DMS79 (cell line): Measurements from ENCODE around the gene ENTHD1.
A peak's percentile ranks its signal among the peaks of the same experiment; 100 is the strongest.
"Not testable (repeated sequence)": the region's sequence is repeated elsewhere in the genome, so short reads cannot be mapped to it uniquely, and the experiment has no call there.

Experiments used
- DNase-seq: peaks from one replicate; lab custom pipeline; 2025; lab: John Stamatoyannopoulos, UW

Gene ENTHD1

DNA sequence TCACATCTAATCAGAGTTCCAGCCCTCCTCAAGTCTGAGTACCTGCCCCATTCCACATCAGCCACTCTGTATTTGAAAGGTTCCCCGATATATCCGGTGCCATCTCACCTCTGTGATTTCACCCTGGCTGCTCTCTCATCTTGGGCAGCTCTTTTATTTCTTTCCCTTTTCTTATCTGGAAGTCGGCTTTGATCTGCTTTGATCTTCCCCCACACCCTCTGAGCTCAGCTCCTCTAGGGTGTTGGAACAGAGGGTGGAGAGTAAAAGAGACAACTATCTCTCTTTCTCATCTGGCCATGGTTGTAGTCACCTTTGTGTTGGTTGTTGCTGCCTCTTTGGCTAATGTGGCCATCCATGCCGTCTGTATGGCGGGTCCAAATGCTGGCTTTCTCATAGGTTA is 108.3 kb downstream of the ENTHD1 start:
- DNase-seq: no peak

DNA sequence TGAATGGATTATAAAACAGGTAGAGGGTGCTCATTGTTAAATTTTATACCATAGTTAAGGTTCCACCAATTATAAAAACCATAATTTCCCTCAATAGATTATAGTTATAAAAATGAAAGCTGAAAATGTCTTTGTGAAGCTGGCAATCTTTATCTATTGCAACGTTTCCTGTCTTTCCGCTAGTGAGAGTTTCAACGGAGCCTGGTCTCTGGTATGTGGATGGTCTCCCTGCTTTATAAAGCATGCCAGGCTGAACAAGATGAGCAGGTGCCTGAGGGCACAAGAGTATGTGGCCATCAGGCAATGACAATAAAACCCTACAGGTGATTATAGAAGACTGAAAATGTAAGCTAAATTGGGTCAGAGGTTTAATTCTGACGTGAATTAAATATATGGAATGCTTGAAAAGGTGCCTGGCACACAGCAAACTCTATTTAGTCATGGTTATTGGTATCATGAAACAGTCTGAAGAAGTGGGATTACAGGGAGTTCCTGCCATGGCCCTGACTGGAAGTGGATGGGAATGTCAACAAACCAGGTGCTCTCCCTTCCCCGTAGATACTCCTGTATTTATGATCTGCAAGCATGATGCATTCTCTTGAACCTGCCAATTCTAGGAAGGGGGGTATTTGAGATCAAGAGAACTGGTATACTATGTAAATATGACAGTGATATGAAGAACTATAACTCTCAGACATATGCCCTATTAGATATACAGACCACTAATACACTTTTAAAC is 115.7 kb downstream of the ENTHD1 start:
- DNase-seq: no peak

DNA sequence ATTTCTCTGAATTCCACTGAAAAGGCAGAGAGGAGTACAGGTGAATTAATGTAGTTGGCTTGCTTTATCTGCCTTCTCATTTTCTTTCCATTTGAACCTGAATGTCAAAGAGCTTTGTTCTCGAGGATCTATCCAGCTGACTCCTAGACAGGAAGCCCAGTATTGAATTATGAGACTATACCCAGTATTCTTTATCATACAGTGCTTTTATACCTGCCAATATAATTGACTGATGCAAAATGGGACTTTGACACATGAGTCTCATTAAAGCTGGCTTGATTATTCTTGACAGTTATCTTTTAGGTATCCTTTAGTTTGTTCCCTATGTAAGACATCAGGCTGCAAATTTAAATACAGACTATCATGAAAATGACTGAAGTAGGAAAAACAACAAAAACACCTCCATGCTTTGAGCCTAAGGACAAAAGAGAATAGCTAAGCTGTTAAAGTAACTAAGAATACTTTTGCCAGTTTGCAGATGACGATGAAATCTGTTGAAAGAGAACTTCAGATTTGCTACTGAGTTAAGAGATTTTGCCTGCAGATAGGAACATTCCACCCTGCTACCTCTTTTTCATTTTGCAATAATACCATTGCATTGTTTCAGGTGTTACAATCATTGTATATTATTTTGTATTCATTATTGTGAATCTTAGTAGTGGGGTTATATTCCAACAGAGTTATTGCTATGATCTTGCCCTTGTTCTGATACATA is 117.1 kb downstream of the ENTHD1 start:
- no peak for DNase-seq

DNA sequence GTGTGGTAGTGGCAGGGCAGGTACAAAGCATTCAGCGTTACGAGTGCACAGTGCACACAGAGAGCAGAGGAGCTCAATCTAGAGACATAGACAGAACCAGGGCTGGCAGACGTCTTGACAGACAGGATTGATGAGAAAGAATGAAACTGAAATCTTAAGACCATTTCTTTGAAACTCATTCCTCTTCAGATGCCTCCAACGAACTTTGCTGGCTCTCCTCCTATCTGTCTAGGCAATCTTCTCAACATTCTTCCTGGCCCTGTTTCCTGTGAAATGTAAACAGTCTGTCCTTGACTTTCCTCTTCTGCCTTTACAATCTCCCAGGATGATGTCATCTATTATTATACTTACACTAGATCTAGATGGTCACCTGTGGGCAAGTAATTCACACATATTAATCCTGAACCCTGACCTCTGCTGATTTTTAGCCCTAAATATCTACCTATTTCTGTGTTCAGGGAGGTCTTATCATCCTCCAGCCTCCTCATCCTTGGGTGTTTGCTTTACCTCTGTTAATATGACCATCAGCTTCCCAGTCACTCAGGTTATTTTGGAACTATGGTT is 119.5 kb downstream of the ENTHD1 start:
- DNase-seq: no peak

DNA sequence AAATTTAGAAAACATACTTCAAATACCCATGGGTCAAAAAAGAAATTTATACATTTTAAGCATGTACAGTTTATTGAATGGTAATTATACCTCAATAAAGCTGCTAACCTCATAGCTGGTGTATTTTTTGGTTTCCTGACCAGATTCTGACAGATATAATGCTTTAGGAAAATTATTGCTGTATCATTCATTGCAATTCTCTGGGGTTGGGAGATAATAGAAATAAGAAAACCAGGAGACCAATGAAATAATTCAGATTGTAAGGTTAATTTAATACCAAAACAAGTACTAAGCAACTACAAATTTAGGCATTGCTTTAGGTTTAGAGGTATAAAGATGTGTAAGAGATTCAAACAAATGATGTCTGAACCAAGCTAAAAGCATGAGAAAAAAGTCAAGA is 120.1 kb downstream of the ENTHD1 start:
- DNase-seq: no peak

DNA sequence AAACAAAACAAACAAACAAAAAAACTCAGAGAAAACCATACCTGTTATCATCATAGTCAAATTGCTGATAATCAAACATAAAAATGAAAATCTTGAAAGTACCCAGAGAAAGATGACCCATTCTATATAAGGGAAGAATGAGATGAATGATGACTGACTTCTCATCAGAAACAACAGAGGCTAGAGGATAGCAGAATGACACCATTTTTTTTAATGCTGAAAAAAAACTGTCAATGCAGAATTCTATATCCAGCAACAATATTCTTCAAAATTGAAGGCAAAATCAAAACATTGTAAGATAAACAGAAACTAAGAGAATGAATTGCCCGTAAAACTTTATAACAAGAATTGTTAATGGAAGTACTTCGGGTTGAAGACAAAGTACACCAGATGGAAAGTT is 122.1 kb downstream of the ENTHD1 start:
- no peak for DNase-seq

DNA sequence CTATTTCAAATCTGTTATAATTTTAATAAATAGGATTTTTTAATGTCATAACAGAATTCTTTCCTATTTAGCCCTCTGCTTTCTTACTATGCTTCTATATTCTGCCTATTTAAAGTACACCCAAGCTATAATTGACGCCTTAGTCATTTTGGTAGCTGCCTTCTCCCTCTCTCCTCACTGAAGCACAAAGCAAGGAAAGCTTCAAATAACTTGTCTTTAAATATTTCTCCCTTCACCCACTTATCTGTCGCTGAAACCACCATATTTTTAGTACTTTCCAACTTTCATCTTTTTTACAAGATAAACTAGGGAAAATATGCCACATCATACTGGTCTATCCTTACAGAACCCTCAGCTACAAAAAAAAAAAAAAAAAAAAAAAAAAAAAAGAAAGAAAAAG is 127.9 kb downstream of the ENTHD1 start:
- DNase-seq: no peak

DNA sequence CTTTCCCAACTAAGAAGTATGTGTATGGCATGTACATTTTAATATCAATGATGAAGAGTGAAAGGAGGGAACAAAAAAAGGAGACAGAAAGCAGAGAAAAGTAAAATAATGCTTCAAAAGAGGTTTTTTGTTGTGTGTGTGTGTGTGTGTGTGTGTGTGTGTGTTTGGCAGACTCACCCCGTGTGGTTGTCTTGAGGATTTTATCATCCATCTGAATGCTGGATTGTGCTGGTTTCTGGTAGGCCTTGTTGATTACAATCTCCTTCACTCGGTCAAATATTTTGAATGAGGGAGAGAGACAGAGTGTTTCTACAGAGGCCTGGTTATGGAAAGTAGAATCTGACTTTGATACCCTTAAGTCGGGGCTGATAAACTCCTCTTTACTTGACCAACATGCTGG is 128.5 kb downstream of the ENTHD1 start:
- no peak for DNase-seq

DNA sequence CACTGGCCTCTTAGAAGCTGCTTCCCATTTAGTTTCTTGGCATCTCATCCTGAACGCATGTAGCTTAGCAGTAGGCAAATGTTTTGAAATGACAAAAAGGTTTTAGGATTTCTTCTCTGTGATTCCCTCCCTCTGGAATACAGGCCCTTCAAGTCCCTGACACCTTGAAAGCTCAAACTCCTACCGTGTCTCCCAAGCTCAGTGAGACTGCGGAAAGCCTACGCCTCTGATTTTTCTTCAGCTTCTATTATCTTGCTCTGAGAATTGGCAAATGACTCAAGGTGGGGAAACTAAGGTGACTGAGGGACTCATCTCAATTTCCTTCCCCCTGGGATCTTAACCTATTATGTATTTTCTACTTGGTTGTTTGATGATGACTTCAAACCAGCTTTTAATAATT is 130.3 kb downstream of the ENTHD1 start:
- no peak for DNase-seq

DNA sequence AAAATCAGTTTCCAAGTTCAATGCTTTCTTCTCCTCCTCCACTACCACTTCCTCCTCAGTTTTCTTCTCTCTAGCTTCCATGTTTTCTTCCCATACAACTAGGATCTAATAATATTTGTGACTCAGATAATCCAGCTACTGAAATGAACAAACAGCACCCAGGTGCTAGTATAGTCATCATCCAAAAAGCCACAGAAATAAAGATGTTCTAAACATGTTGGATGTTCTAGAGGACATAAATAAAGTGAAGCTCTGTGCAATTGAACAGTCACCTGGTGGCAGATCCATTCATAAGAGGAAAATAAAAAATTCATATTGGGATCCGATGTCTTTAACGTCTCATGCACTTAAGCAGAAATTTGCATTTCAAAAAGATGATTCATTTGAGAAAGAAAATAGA is 142.8 kb downstream of the ENTHD1 start:
- no peak for DNase-seq

DNA sequence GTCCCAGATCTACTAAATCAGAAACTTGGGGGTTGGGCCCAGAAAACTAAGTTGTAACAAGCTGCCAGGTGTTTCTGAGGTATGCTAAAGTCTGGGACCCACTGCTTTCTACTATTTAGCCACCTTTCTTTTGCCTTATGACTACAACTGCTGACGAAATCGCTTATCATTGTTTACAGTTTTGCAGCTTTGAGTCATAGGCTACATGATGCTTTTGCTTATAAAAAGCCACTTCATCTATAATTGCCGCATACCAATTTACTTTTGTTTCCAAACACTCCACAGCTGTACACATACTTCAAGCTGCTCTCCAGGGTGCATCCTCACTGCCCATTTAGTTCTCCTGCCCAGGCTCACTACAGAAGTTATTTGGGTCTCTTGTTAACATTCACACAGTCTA is 144.7 kb downstream of the ENTHD1 start:
- peak; percentile 70 for DNase-seq

DNA sequence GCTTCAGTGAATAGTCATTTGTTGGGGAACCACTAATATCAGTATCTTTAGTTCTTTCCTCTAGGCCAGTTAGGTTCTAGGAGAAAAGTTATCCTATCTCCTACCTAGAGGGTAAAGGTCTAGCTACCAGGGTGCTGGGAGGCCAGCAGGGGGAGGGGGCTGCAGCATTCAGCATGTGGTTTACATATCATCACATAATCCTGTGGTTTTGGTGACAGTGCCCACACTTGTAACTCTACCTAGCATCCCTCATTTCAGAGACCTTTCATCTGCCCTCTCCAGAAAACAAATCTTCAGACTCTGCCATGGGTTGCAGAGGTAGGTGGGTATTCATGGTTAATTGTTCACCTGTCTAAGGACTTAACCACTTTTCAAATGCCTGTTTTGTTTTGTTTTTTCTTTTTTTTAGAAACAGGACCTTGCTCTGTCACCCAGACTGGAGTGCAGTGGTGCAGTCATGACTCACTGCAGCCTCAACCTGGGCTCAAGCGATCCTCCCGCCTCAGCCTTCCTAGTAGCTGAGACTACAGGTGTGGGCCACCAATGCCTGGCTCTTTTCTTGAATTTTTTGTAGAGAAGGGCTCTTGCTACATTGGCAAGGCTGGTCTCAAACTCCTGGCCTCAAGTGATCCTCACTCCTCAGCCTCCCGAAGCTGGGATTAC is 146.8 kb downstream of the ENTHD1 start:
- no peak for DNase-seq

DNA sequence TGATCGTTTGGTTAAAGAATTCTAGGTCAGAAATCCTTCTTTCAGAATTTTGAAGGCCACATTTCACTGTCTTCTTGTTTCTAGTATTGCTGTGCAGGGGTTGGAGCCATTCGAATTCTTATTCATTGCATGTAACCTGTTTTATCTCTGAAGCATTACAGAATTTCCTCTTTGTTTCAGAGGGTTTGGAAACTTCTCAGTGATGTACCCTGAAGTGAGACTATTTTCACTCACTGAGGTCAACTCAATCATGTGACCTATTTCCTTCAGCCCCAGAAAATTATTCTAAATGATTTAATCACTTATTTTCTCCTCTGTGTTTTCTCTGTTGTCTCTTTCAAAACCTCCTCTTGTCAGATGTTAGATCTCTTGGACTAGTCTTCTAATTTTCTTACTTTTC is 147.8 kb downstream of the ENTHD1 start:
- DNase-seq: no peak

DNA sequence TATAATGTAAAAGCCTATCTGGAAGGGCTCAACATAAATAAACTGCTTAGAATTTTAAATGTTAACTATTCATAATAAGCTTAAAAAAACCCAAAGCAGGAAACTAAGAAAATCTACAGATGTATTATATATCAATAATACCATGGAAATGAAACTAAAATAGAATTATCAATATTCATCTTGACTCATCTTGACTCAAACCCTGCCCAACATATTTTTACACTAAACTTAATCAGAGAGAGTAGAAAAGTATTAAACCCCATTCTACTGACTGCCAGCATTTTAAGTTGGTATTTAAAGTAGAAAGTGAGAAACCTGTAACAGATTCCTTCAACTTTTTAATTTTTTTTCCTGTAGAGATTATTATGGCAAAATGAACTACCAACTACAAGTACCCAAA is 149.2 kb downstream of the ENTHD1 start:
- DNase-seq: no peak

DNA sequence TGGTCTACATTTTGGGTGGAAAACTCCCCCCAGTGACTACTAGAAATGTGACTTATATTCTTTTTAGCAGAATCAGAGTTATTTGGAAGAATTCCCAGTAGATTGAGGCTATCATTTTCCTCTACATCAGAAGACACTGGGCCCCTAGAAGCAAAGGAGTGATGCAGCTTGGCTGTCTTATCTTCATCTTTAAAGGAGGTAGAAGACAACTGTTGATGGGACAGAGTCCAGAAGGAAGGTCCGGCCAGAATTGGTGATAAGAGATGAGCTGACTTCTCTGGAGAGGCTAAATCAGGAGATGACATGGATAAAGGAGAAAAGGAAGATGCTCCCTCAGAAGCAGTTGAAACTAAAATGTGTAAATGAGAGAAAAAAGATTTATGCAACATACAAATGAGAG is 149.6 kb downstream of the ENTHD1 start:
- DNase-seq: no peak

DNA sequence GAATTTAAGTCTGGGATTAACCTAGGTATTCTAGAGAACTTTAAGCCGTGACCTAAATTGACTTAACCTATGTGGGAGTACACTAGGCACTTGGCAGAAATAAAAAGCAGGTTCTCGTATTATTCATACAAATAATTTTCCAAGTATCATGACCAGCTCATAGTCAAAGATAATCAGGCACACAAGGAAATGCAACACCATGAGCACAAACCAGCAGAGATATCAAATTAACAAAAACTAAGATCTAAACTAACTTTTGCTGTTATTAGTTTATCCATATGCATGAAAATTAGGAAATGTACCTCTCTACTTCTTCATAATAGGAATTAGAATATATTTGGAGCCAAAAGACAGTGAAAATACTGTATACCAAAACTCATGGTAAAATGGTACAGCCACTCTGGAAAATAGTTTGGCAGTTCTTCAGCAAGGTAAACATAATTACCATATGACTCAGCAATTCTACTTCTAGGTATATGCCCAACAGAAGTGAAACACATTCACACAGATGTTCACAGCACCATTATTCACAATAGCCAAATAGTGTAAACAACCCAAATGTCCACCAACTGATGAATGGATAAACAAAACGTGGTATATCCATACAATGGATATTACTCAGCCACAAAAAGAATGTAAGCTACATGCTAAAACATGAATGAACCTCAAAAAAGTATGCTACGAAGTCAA is 154.1 kb downstream of the ENTHD1 start:
- DNase-seq: no peak

DNA sequence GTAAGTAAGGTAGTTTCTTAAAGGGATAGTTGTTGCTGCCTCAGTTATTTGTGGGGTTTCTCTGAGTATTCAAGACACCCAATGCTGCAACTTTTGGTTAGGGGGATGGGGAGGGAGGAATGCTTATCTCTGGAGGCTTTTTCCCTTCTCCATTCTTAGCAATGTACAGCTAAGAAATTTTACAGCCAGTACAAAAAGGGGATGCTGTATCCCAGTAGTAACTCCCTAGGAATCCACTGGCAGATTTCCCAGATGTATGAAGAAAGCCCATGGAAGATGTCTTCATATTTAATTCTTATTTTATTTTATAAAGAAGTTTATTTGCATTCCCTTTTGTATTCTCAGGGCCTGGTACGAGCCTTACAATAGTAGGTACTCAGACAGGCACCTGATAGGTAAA is 154.8 kb downstream of the ENTHD1 start:
- no peak for DNase-seq

DNA sequence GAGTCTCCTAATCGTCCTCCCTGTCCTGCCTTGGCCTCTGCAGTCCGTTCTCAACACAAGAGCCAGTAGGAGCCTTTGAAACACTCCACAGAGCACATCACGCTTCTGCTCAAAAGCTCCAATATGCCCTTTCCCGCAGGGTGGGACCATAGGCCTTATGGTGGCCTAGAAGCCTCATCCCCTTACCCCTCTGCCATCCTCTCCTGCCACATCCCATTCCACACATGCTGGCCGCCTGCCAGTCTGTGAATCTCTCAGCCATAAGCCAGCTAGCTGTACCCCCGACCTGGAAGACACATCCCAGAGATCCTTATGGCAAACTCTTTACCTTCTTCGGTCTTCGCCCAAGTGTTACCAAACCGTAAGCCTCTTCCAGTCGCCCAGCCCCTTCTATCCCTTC is 157.8 kb downstream of the ENTHD1 start:
- no peak for DNase-seq

DNA sequence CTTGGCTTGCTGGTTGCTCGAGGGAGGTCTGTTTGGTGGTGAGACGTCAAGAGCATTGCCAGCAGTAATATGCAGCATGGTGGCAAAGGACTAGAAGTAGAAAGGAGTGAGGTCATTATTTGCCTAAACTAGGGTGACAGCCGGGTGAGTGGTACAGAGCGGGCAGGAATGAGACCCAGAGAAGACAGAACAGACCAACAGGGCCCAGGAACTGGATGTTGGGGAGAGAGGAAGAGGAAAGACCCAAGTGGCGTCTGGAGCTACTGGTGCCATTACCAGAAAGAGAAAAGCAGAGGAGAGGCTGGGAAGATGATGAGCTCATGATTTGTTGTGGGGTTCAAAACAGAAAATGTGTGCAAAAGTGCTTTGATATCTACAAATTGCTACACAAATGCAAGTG is 158.7 kb downstream of the ENTHD1 start:
- DNase-seq: no peak

DNA sequence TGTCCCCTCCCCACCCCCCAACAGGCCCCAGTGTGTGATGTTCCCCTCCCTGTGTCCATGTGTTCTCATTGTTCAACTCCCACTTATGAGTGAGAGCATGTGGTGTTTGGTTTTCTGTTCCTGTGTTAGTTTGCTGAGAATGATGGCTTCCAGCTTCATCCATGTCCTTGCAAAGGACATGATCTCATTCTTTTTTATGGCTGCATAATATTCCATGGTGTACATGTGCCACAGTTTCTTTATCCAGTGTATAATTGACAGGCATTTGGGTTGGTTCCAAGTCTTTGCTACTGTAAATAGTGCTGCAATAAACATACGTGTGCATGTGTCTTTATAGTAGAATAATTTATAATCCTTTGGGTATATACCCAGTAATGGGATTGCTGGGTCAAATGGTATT is 159.5 kb downstream of the ENTHD1 start:
- DNase-seq: not testable (repeated sequence)

DNA sequence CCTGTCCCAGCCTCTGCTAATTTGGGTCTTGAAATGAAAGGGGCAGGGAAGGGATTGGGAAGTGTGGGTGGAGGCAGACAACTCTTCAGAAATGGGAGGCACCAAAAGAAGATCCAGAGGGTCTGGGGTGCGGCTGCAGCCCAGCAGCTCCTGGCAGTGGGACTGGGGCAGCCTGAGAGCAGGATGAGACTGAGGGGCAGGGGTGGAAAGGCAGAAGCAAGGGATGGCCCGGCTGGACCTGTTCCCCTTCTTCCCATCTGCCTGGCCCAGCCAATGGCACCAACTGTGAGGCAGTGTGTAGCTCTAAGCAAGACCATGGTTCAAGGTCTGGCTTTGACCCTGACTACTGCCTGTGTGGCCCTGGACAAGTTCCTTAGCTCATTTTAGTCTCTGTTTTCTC is 160.4 kb downstream of the ENTHD1 start:
- DNase-seq: no peak

DNA sequence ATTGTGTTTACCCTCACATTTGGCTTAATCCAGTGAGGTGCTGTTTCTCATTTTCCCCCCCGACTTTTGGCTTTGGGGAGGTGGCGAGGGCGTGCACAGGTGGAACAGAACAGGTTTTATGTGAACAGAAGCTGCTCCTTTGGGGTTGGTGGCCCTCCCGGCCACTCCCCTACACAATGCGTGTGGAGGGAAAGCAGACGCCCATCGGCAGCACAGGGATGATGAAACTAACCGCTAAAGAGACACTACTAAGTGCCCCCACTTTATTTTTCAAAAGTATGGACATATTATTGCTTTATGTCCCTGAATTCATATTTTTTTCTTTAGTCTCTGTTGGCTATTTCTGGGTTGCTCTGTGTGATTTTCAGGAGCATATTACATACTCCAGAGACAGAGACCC is 160.9 kb downstream of the ENTHD1 start:
- no peak for DNase-seq
